ENCODE measurements around the gene ALDH4A1. TPM values are rescaled to one million over a fixed set of nuclear protein-coding genes. Genes with fewer than 3 reads are reported as not detected.

ALDH4A1 gene
- total RNA-seq, 1 experiment from 2014 or later: 31.0 TPM

DNA sequence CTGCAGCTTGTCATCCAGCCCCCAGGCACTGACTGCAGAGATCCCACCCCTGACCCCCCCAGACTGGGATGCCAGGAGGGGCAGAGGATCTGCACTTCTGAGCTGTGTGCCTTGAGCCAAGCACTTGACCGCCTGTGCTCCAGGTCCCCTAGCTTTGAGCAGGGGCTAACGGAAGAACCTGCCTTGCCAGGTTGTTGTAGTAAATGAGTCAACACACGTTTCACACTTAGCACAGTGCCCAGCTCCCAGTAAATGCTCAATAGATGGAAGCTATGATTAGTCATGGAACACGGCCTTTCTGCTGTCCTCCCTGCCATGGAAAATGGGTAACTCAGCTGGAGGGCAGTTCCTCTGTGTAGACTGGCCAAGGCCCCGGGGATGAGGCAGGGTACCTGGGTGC is 30.0 kb upstream of the ALDH4A1 start:
- no peaks in the 10 kb centered on the region for H3K27me3 Mint-ChIP-seq (ENCODE audit: low read depth)
- DNase-seq (ENCODE audit: low spot score): no peak
- peak overlapping the region; percentile 5; the same call in 1 of the 2 replicates for H3K27ac Mint-ChIP-seq
- CTCF ChIA-PET: interaction anchor here (1.1 to 2.4 kb wide), 6 partner anchors 13 to 57 kb away, joined by 3 to 14 read pairs (median 4); no protein-coding TSS in a partner anchor
- no peaks in the 10 kb centered on the region for H3K9me3 Mint-ChIP-seq
- no peak for ATAC-seq
- no peak overlapping the region for H3K4me3 Mint-ChIP-seq
- no peaks in the 10 kb centered on the region for H3K36me3 Mint-ChIP-seq
- POLR2A ChIA-PET: no interaction called here
- peaks cover 44% of the 10 kb centered on the region for H3K4me1 Mint-ChIP-seq
- TF ChIP-seq HMGA2 (CRISPR knock-in tag; IDR thresholded peaks at IDR 0.05) (no peak), EMX1 (CRISPR knock-in tag; IDR thresholded peaks at IDR 0.05) (no peak), ZNF121 (CRISPR knock-in tag; IDR thresholded peaks at IDR 0.05) (no peak), CREM (CRISPR knock-in tag; IDR thresholded peaks at IDR 0.05) (no peak), ZBTB21 (CRISPR knock-in tag; IDR thresholded peaks at IDR 0.05; ENCODE audit: borderline replicate concordance) (no peak)
- TF ChIP-seq, protein P1, sequence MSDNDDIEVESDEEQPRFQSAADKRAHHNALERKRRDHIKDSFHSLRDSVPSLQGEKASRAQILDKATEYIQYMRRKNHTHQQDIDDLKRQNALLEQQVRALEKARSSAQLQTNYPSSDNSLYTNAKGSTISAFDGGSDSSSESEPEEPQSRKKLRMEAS (CRISPR knock-in tag; IDR thresholded peaks at IDR 0.05): no peak

DNA sequence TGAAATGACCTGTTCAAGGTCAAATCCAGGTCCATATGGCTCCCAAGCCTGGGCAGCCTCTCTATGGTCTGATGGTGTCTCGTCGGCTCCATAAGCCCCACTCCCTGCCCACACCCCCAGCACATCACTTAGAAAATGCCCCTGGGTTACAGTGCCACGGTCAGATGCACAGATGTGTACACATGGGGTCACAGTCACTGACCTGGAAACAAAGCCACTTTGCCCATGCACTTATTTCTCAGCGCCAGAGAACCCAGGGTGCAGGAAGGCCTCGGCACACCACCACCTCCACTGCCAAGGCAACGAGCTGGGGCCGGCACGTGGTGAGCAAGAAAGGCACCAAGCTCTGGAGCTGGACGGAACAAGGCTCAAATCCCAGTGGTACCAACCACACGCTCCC is 29.4 kb upstream of the ALDH4A1 start:
- ChIA-PET CTCF (interaction anchor here (1.1 to 2.4 kb wide), 7 partner anchors 9 to 57 kb away, joined by 3 to 14 read pairs (median 4); no protein-coding TSS in a partner anchor), POLR2A (no interaction called here)
- ATAC-seq (no peak), DNase-seq (ENCODE audit: low spot score) (no peak)
- TF ChIP-seq PRRX2 (CRISPR knock-in tag; IDR thresholded peaks at IDR 0.05): no peak
- no peak for TF ChIP-seq ZNF416 (CRISPR knock-in tag; IDR thresholded peaks at IDR 0.05)
- TF ChIP-seq, protein P1 (CRISPR knock-in tag; IDR thresholded peaks at IDR 0.05): no peak
- TF ChIP-seq ZNF138 (CRISPR knock-in tag; conservative IDR thresholded peaks at IDR 0.05): no peak
- TF ChIP-seq CBFB (CRISPR knock-in tag; IDR thresholded peaks at IDR 0.05; ENCODE audit: low read depth): no peak
- TF ChIP-seq, protein P2, sequence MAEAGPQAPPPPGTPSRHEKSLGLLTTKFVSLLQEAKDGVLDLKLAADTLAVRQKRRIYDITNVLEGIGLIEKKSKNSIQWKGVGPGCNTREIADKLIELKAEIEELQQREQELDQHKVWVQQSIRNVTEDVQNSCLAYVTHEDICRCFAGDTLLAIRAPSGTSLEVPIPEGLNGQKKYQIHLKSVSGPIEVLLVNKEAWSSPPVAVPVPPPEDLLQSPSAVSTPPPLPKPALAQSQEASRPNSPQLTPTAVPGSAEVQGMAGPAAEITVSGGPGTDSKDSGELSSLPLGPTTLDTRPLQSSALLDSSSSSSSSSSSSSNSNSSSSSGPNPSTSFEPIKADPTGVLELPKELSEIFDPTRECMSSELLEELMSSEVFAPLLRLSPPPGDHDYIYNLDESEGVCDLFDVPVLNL (CRISPR knock-in tag; IDR thresholded peaks at IDR 0.05; ENCODE audit: borderline replicate concordance, low read depth): no peak
- TF ChIP-seq, protein P3, sequence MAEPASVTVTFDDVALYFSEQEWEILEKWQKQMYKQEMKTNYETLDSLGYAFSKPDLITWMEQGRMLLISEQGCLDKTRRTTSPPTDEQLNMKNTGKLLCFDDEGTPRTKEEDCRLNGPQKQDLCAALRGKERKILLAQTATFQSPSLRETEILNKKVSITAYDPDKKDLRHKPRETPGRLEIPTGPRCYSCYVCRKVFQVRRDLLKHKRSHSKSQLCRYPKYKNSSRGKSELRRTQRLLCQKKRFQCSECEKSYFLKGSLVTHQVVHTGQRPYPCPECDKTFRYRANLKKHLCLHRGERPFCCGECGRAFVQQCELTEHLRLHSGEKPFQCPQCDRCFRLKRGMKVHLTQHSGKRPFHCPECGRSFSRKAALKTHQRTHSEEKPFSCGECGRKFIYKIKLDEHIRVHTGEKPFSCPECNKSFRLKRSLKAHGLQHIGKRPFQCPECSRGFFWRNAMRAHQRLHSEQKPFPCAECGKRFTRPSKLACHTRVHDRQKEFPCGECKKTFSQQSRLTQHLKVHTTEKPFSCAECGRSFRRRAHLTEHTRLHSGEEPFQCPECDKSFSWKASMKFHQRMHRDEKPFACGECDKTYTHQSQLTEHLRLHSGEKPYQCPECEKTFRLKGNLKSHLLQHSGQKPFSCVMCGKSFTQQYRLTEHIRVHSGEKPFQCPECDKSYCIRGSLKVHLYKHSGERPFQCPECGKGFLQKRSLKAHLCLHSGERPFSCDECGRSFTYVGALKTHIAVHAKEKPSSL (CRISPR knock-in tag; conservative IDR thresholded peaks at IDR 0.05): no peak
- TF ChIP-seq, protein P4, sequence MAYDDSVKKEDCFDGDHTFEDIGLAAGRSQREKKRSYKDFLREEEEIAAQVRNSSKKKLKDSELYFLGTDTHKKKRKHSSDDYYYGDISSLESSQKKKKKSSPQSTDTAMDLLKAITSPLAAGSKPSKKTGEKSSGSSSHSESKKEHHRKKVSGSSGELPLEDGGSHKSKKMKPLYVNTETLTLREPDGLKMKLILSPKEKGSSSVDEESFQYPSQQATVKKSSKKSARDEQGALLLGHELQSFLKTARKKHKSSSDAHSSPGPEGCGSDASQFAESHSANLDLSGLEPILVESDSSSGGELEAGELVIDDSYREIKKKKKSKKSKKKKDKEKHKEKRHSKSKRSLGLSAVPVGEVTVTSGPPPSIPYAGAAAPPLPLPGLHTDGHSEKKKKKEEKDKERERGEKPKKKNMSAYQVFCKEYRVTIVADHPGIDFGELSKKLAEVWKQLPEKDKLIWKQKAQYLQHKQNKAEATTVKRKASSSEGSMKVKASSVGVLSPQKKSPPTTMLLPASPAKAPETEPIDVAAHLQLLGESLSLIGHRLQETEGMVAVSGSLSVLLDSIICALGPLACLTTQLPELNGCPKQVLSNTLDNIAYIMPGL (CRISPR knock-in tag; IDR thresholded peaks at IDR 0.05): no peak
- TF ChIP-seq NR1H2 (CRISPR knock-in tag; IDR thresholded peaks at IDR 0.05): no peak
- TF ChIP-seq, protein P5, sequence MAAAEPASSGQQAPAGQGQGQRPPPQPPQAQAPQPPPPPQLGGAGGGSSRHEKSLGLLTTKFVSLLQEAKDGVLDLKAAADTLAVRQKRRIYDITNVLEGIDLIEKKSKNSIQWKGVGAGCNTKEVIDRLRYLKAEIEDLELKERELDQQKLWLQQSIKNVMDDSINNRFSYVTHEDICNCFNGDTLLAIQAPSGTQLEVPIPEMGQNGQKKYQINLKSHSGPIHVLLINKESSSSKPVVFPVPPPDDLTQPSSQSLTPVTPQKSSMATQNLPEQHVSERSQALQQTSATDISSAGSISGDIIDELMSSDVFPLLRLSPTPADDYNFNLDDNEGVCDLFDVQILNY (CRISPR knock-in tag; IDR thresholded peaks at IDR 0.05): no peak
- TF ChIP-seq KAT7 (CRISPR knock-in tag; IDR thresholded peaks at IDR 0.05; ENCODE audit: borderline replicate concordance): no peak
- Mint-ChIP-seq H3K27ac (no peak overlapping the region; the same call in 1 of the 2 replicates), H3K4me1 (peaks cover 39% of the 10 kb centered on the region), H3K9me3 (no peaks in the 10 kb centered on the region), H3K36me3 (no peaks in the 10 kb centered on the region), H3K4me3 (no peak overlapping the region), H3K27me3 (ENCODE audit: low read depth) (no peaks in the 10 kb centered on the region)

DNA sequence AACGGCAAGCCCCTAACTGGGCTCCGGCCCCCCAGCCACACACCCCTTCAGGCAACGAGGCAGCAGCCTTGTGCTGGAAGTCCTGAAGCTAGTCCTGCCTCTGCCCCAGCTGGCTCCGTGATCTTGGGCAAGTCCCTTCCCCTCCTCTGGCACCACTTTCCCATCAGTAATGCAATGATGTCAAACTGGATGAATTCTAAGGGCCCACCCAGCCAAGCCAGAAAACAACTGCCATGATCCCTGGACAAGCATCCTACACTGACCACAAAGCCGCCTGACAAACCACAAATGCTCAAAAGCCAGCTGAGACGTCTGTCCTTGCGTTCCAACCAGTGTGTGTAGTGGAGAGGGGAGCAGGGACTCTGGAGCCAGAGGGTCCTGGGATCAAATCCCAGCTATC is 27.3 kb upstream of the ALDH4A1 start:
- no peaks in the 10 kb centered on the region for H3K36me3 Mint-ChIP-seq
- no peak overlapping the region for H3K27ac Mint-ChIP-seq
- DNase-seq (ENCODE audit: low spot score): no peak
- ChIA-PET POLR2A (no interaction called here), CTCF (interaction anchor here (1.0 to 1.3 kb wide), 2 partner anchors 16 to 54 kb away, joined by 3 to 8 read pairs; no protein-coding TSS in a partner anchor)
- no peaks in the 10 kb centered on the region for H3K27me3 Mint-ChIP-seq (ENCODE audit: low read depth)
- ATAC-seq: no peak
- H3K9me3 Mint-ChIP-seq: no peaks in the 10 kb centered on the region
- no peak overlapping the region for H3K4me3 Mint-ChIP-seq
- peaks cover 33% of the 10 kb centered on the region for H3K4me1 Mint-ChIP-seq
- TF ChIP-seq ZNF423 (CRISPR knock-in tag; IDR thresholded peaks at IDR 0.05) (no peak), CBFB (CRISPR knock-in tag; IDR thresholded peaks at IDR 0.05; ENCODE audit: low read depth) (no peak), KAT7 (CRISPR knock-in tag; IDR thresholded peaks at IDR 0.05; ENCODE audit: borderline replicate concordance) (no peak), CREM (CRISPR knock-in tag; IDR thresholded peaks at IDR 0.05) (no peak), JUN (CRISPR knock-in tag; IDR thresholded peaks at IDR 0.05) (no peak)
- TF ChIP-seq, protein P6, sequence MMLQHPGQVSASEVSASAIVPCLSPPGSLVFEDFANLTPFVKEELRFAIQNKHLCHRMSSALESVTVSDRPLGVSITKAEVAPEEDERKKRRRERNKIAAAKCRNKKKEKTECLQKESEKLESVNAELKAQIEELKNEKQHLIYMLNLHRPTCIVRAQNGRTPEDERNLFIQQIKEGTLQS (CRISPR knock-in tag; conservative IDR thresholded peaks at IDR 0.05): no peak
- TF ChIP-seq, protein P2 (CRISPR knock-in tag; IDR thresholded peaks at IDR 0.05; ENCODE audit: borderline replicate concordance, low read depth): no peak
- TF ChIP-seq, protein P3 (CRISPR knock-in tag; conservative IDR thresholded peaks at IDR 0.05): no peak
- TF ChIP-seq, protein P7, sequence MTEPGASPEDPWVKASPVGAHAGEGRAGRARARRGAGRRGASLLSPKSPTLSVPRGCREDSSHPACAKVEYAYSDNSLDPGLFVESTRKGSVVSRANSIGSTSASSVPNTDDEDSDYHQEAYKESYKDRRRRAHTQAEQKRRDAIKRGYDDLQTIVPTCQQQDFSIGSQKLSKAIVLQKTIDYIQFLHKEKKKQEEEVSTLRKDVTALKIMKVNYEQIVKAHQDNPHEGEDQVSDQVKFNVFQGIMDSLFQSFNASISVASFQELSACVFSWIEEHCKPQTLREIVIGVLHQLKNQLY (CRISPR knock-in tag; IDR thresholded peaks at IDR 0.05): no peak
